GM23338 (cell line): Measurements from ENCODE around the gene FDXR. TPM values are rescaled to one million over a fixed set of nuclear protein-coding genes. Genes with fewer than 3 reads are reported as not detected.
"Not testable (repeated sequence)": the region's sequence is repeated elsewhere in the genome, so short reads cannot be mapped to it uniquely, and the experiment has no call there.

Experiments used
- ATAC-seq: fragments of 200-7000 bp; cut with Tn5 transposase; 3 replicates; pipeline ENCODE4 v1.9.1; 2020
- DNase-seq: peaks from one replicate; pipeline ENCODE4 v3.0.0-alpha.2; 2015; ENCODE audit warnings: low spot score
- H2AFZ ChIP-seq: fragments of 200-600 bp; sonication (generic); 2 replicates; pipeline ENCODE4 v1.8.0; 2016; ENCODE audit warnings: antibody characterized with exemption, mild to moderate bottlenecking, moderate library complexity
- H3F3A ChIP-seq: fragments of 200-600 bp; sonication (generic); replicated peaks from 2 replicates; pipeline ENCODE4 v1.8.0; 2017; ENCODE audit warnings: antibody characterized with exemption, mixed run types, low read depth
- H3K27ac ChIP-seq: fragments of 200-600 bp; sonication (generic); 2 replicates; pipeline ENCODE4 v1.6.1; 2016; ENCODE audit warnings: low read depth
- H3K27me3 ChIP-seq: fragments of 200-600 bp; sonication (generic); 2 replicates; pipeline ENCODE4 v1.8.0; 2016; ENCODE audit warnings: mild to moderate bottlenecking, mixed run types, moderate library complexity; ENCODE audit not compliant: insufficient read depth
- H3K36me3 ChIP-seq: fragments of 200-600 bp; sonication (generic); 2 replicates; pipeline ENCODE4 v1.8.0; 2016; ENCODE audit warnings: mild to moderate bottlenecking; ENCODE audit not compliant: insufficient read depth
- H3K4me1 ChIP-seq: fragments of 200-600 bp; sonication (generic); 2 replicates; pipeline ENCODE4 v1.8.0; 2016; ENCODE audit warnings: mild to moderate bottlenecking, moderate library complexity; ENCODE audit not compliant: insufficient read depth
- H3K4me2 ChIP-seq: fragments of 200-600 bp; sonication (generic); 2 replicates; pipeline ENCODE4 v1.7.1; 2017; ENCODE audit warnings: mixed run types
- H3K4me3 ChIP-seq: fragments of 200-600 bp; sonication (generic); 2 replicates; pipeline ENCODE4 v1.6.1; 2016; ENCODE audit warnings: mixed run types
- H3K79me2 ChIP-seq: fragments of 200-600 bp; sonication (generic); replicated peaks from 2 replicates; pipeline ENCODE4 v1.8.0; 2017; ENCODE audit warnings: mild to moderate bottlenecking; ENCODE audit not compliant: insufficient read depth
- H3K9me2 ChIP-seq: fragments of 200-600 bp; sonication (generic); 2 replicates; pipeline ENCODE4 v1.8.0; 2017; ENCODE audit not compliant: insufficient read depth
- H4K20me1 ChIP-seq: fragments of 200-600 bp; sonication (generic); replicated peaks from 2 replicates; pipeline ENCODE4 v1.8.0; 2017; ENCODE audit warnings: mild to moderate bottlenecking; ENCODE audit not compliant: insufficient read depth
- H3K27ac Mint-ChIP-seq: 2 replicates; pipeline ENCODE4 v1.8.0; 2020; ENCODE audit warnings: inconsistent platforms, mild to moderate bottlenecking, moderate library complexity, mixed read lengths
- H3K27me3 Mint-ChIP-seq: 3 replicates; pipeline ENCODE4 v1.8.0; 2022; ENCODE audit warnings: low read depth, mild to moderate bottlenecking, moderate library complexity, mixed read lengths, inconsistent platforms; ENCODE audit not compliant: insufficient read depth, poor library complexity
- H3K36me3 Mint-ChIP-seq: 3 replicates; pipeline ENCODE4 v1.8.0; 2021; ENCODE audit warnings: low read depth, mild to moderate bottlenecking, inconsistent platforms, moderate library complexity, mixed read lengths
- H3K4me1 Mint-ChIP-seq: 3 replicates; pipeline ENCODE4 v1.8.0; 2020; ENCODE audit warnings: mild to moderate bottlenecking, inconsistent platforms, mixed read lengths
- H3K4me3 Mint-ChIP-seq: 3 replicates; pipeline ENCODE4 v1.8.0; 2021; ENCODE audit warnings: moderate library complexity, mild to moderate bottlenecking, inconsistent platforms, mixed read lengths
- H3K9me3 Mint-ChIP-seq: 3 replicates; pipeline ENCODE4 v1.8.0; 2020; ENCODE audit warnings: moderate library complexity, mild to moderate bottlenecking, inconsistent platforms, mixed read lengths
- ZNF462 ChIP-seq: fragments of 250-450 bp; sonication (Bioruptor Pico); IDR thresholded peaks from 2 replicates; pipeline ENCODE4 v1.5.0; 2020; ENCODE audit warnings: mild to moderate bottlenecking, moderate library complexity
- polyA plus RNA-seq: library from polyadenylated mRNA; unstranded; fragments of >200 nt; fragmentation: Nextera tagmentation; extraction: Ambion mirVana; gene quantifications from 2 replicates; pipeline ENCODE4 v1.2.1, GENCODE V29; 2016
- total RNA-seq: library from RNA; depleted of rRNA; stranded (reverse); fragments of >200 nt; shearing (Covaris generic); gene quantifications from 2 replicates; pipeline ENCODE4 v1.2.3, GENCODE V29; 2014

FDXR gene
- total and polyA plus RNA-seq, 2 experiments from 2014 or later = 21.7 to 33.1 TPM

GRCh38 chr17:74911423-74911822 lies 38.6 kb upstream of the FDXR start:
- not testable (repeated sequence) for H3K27ac Mint-ChIP-seq, H3K79me2 ChIP-seq, DNase-seq, H3K27me3 ChIP-seq, H3K4me3 Mint-ChIP-seq, H3K9me3 Mint-ChIP-seq, H3K4me3 ChIP-seq, H4K20me1 ChIP-seq, H3K27ac ChIP-seq, H3F3A ChIP-seq, H2AFZ ChIP-seq, H3K9me2 ChIP-seq, ATAC-seq, H3K36me3 Mint-ChIP-seq, H3K4me2 ChIP-seq, H3K36me3 ChIP-seq
- peaks cover 11% of the 10 kb centered on the region for H3K27me3 Mint-ChIP-seq
- H3K4me1 Mint-ChIP-seq = peaks cover 36% of the 10 kb centered on the region
- peaks cover 31% of the 10 kb centered on the region for H3K4me1 ChIP-seq

- not testable (repeated sequence) for H3K36me3 Mint-ChIP-seq, H3F3A ChIP-seq, H4K20me1 ChIP-seq, ATAC-seq, H3K27me3 ChIP-seq, H3K79me2 ChIP-seq, H3K9me3 Mint-ChIP-seq, H3K27ac ChIP-seq, H3K4me3 ChIP-seq, H3K36me3 ChIP-seq, H3K27me3 Mint-ChIP-seq, H3K27ac Mint-ChIP-seq, H3K9me2 ChIP-seq
- TF ChIP-seq ZNF462 = peak; percentile 45; the same call in 1 of the 2 replicates
- H3K4me1 Mint-ChIP-seq = peaks cover 36% of the 10 kb centered on the region
- DNase-seq = peak; percentile 62
- Histone ChIP-seq H3K4me1 (peaks cover 31% of the 10 kb centered on the region), H2AFZ (peak overlapping the region; percentile 87), H3K4me2 (peak overlapping the region; percentile 66; the same call in 1 of the 2 replicates)
- peak overlapping the region; percentile 28; the same call in 1 of the 3 replicates for H3K4me3 Mint-ChIP-seq
These were observed 36.3 kb upstream of the FDXR start for GRCh38 chr17:74909097-74909496.
